Astrocyte (in vitro differentiated cells and primary cell): ENCODE data around the gene LAYN. TPM values are rescaled to one million over a fixed set of nuclear protein-coding genes. Genes with fewer than 3 reads are reported as not detected.

Source experiments
- DNase-seq: peaks from one replicate; pipeline ENCODE4 v3.0.0-alpha.2; 2010; ENCODE audit warnings: low read depth
- FAIRE-seq: peaks from 2 replicates; lab custom pipeline; 2011; peaks lifted over from hg19 to GRCh38; lab: Jason Lieb, UNC
- H2AFZ ChIP-seq: 2 replicates; pipeline ENCODE4 v1.6.0; 2012; ENCODE audit warnings: low read depth, low read length, inconsistent platforms
- H3K27ac ChIP-seq: 2 replicates; pipeline ENCODE4 v1.5.1; 2011; ENCODE audit warnings: low read depth, low read length, inconsistent platforms
- H3K27me3 ChIP-seq: 2 replicates; pipeline ENCODE4 v1.6.0; 2011; ENCODE audit warnings: low read length, inconsistent platforms; ENCODE audit not compliant: insufficient read depth
- H3K36me3 ChIP-seq: 2 replicates; pipeline ENCODE4 v1.5.1; 2011; ENCODE audit warnings: low read length, inconsistent platforms; ENCODE audit not compliant: insufficient read depth
- H3K4me1 ChIP-seq: 2 replicates; pipeline ENCODE4 v1.5.1; 2011; ENCODE audit warnings: low read length, inconsistent platforms; ENCODE audit not compliant: insufficient read depth
- H3K4me2 ChIP-seq: 2 replicates; pipeline ENCODE4 v1.6.0; 2012; ENCODE audit warnings: low read length, inconsistent platforms
- H3K4me3 ChIP-seq: 2 replicates; pipeline ENCODE4 v1.5.1; 2011; ENCODE audit warnings: low read depth, mild to moderate bottlenecking, low read length, inconsistent platforms; ENCODE audit not compliant: insufficient read depth
- H3K79me2 ChIP-seq: 2 replicates; pipeline ENCODE4 v1.6.0; 2012; ENCODE audit warnings: mild to moderate bottlenecking, low read length, inconsistent platforms; ENCODE audit not compliant: insufficient read depth
- H3K9ac ChIP-seq: 2 replicates; pipeline ENCODE4 v1.6.0; 2012; ENCODE audit warnings: mild to moderate bottlenecking, low read length, inconsistent platforms
- H3K9me3 ChIP-seq: 2 replicates; pipeline ENCODE4 v1.5.1; 2012; ENCODE audit warnings: low read depth, mild to moderate bottlenecking, low read length, inconsistent platforms; ENCODE audit not compliant: insufficient read depth
- H4K20me1 ChIP-seq: 2 replicates; pipeline ENCODE4 v1.6.0; 2012; ENCODE audit warnings: low read length, inconsistent platforms; ENCODE audit not compliant: insufficient read depth
- H3K27ac Mint-ChIP-seq: one replicate; pipeline ENCODE4 v1.8.0; 2021; ENCODE audit warnings: mild to moderate bottlenecking, mixed read lengths; ENCODE audit not compliant: unreplicated experiment
- H3K27me3 Mint-ChIP-seq: one replicate; pipeline ENCODE4 v1.8.0; 2021; ENCODE audit warnings: low read depth, mixed read lengths; ENCODE audit not compliant: unreplicated experiment
- H3K36me3 Mint-ChIP-seq: one replicate; pipeline ENCODE4 v1.8.0; 2021; ENCODE audit warnings: low read depth, mixed read lengths; ENCODE audit not compliant: unreplicated experiment
- H3K4me1 Mint-ChIP-seq: one replicate; pipeline ENCODE4 v1.8.0; 2021; ENCODE audit warnings: low read depth, mixed read lengths; ENCODE audit not compliant: unreplicated experiment
- H3K4me3 Mint-ChIP-seq: one replicate; pipeline ENCODE4 v1.8.0; 2021; ENCODE audit warnings: mild to moderate bottlenecking, moderate library complexity, mixed read lengths; ENCODE audit not compliant: unreplicated experiment
- H3K9me3 Mint-ChIP-seq: one replicate; pipeline ENCODE4 v1.8.0; 2021; ENCODE audit warnings: mild to moderate bottlenecking, mixed read lengths; ENCODE audit not compliant: unreplicated experiment
- EZH2 ChIP-seq: IDR thresholded peaks from 2 replicates; pipeline ENCODE4 v1.6.1; 2012; ENCODE audit warnings: mild to moderate bottlenecking, low read length, inconsistent platforms; ENCODE audit not compliant: insufficient read depth
- total RNA-seq: library from RNA; stranded (reverse); gene quantifications from 2 replicates; pipeline ENCODE4 v1.2.1, GENCODE V29; 2021
- TF ChIP-seq, protein P1 (sequence below): IDR thresholded peaks from 2 replicates; pipeline ENCODE4 v1.5.1; 2011; ENCODE audit warnings: low read depth, mild to moderate bottlenecking, inconsistent platforms, low read length, moderate library complexity; ENCODE audit not compliant: insufficient read depth

LAYN gene
- total RNA-seq, 1 donor from 2014 or later, result 54.5 TPM

DNA sequence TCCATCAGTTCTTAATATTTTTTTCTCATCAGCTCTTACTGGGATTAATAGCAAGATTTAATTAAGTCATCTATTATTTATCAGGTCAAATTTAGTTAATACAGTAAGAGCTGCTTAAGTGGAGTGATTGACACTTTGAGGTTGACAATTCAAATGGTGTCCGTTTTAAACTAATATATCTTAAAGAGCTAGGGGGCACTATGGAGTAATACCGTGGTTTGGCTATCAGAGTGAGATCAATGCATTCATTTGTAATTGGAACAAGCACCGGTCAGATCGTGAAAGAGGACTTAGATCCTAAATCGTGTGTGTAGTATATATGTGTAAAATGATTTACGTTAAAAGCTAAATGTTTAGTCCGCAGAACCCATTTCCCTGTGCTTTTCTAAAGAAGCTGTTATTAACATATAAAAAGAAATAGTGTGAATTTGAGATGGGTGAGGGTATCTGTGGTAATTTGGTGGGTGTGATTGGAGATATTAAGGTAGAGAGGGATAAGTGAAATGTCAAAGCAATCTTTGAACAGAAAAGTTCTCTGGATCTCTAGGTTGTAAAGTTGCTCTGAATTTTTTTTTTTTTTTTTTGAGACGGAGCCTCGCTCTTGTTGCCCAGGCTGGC, 64.0 kb downstream of the LAYN start:
- Histone ChIP-seq H3K9ac (peak overlapping the region; percentile 98), H3K79me2 (peaks cover 71% of the 10 kb centered on the region), H3K36me3 (no peaks in the 10 kb centered on the region), H2AFZ (no peak overlapping the region), H4K20me1 (peaks cover 21% of the 10 kb centered on the region), H3K4me2 (peak overlapping the region; percentile 97), H3K4me1 (peaks cover 13% of the 10 kb centered on the region), H3K27me3 (no peaks in the 10 kb centered on the region), H3K9me3 (no peaks in the 10 kb centered on the region), H3K27ac (no peak overlapping the region), H3K4me3 (peak overlapping the region; percentile 68)
- TF ChIP-seq, protein P1, sequence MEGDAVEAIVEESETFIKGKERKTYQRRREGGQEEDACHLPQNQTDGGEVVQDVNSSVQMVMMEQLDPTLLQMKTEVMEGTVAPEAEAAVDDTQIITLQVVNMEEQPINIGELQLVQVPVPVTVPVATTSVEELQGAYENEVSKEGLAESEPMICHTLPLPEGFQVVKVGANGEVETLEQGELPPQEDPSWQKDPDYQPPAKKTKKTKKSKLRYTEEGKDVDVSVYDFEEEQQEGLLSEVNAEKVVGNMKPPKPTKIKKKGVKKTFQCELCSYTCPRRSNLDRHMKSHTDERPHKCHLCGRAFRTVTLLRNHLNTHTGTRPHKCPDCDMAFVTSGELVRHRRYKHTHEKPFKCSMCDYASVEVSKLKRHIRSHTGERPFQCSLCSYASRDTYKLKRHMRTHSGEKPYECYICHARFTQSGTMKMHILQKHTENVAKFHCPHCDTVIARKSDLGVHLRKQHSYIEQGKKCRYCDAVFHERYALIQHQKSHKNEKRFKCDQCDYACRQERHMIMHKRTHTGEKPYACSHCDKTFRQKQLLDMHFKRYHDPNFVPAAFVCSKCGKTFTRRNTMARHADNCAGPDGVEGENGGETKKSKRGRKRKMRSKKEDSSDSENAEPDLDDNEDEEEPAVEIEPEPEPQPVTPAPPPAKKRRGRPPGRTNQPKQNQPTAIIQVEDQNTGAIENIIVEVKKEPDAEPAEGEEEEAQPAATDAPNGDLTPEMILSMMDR, result peak; percentile 58
- no peak for TF ChIP-seq EZH2
- no peaks in the 10 kb centered on the region for H3K36me3 Mint-ChIP-seq
- H3K27ac Mint-ChIP-seq, result no peak overlapping the region
- peak overlapping the region; percentile 42 for H3K4me3 Mint-ChIP-seq
- H3K4me1 Mint-ChIP-seq, result no peaks in the 10 kb centered on the region
- no peaks in the 10 kb centered on the region for H3K27me3 Mint-ChIP-seq
- FAIRE-seq, result no peak
- no peaks in the 10 kb centered on the region for H3K9me3 Mint-ChIP-seq
- peak; percentile 29 for DNase-seq

DNA sequence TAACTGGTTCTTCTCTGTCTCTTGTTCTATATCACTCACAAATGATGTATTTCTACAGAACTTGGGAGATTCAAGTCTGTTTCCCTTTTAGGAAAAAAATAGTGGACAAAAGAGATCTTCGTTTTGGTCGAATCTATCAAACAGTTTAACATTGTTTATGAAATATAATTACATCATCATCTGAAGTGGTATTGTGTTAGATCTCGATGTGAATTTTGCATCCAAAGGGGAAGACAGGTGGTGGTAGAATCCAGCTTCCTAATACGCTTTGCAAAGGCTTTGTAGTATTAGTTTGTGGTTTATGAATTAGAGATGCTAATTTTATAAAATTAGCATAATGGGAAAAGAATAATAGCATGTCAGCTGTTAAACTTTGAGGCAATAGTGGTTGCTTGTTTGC, 65.2 kb downstream of the LAYN start:
- Histone ChIP-seq H3K36me3 (no peaks in the 10 kb centered on the region), H2AFZ (no peak overlapping the region), H4K20me1 (peaks cover 21% of the 10 kb centered on the region), H3K4me1 (peaks cover 13% of the 10 kb centered on the region), H3K4me2 (peak overlapping the region; percentile 9), H3K4me3 (no peak overlapping the region), H3K27ac (no peak overlapping the region), H3K79me2 (peaks cover 77% of the 10 kb centered on the region), H3K9ac (no peak overlapping the region), H3K27me3 (no peaks in the 10 kb centered on the region), H3K9me3 (no peaks in the 10 kb centered on the region)
- H3K9me3 Mint-ChIP-seq, result no peaks in the 10 kb centered on the region
- DNase-seq (no peak), FAIRE-seq (no peak)
- no peaks in the 10 kb centered on the region for H3K27me3 Mint-ChIP-seq
- H3K36me3 Mint-ChIP-seq, result no peaks in the 10 kb centered on the region
- no peak for TF ChIP-seq EZH2
- TF ChIP-seq, protein P1, result no peak
- no peaks in the 10 kb centered on the region for H3K4me1 Mint-ChIP-seq
- H3K27ac Mint-ChIP-seq, result no peak overlapping the region
- no peak overlapping the region for H3K4me3 Mint-ChIP-seq

DNA sequence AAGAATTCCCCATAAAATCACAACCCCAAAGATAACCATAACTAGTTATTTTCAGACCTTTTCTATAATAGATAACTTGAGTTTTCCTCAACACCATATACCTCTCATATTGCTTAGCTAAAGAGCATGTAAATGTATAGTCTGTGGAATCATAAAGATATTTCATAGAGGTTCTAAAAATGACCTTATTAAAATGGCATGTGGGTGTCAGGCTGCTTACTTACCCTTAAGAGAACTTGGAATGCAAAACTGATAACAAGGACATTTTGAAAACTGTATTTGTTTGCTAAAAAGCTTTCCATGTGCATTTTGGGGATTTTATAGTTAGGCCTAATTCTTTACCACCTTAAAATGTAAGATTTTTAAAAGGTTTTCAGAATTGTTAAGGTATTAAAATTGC, 66.5 kb downstream of the LAYN start:
- Mint-ChIP-seq H3K27me3 (no peaks in the 10 kb centered on the region), H3K4me1 (peaks cover 4% of the 10 kb centered on the region), H3K27ac (no peak overlapping the region), H3K9me3 (no peaks in the 10 kb centered on the region), H3K36me3 (no peaks in the 10 kb centered on the region), H3K4me3 (no peak overlapping the region)
- FAIRE-seq (no peak), DNase-seq (peak; percentile 48)
- Histone ChIP-seq H3K9ac (no peak overlapping the region), H3K4me2 (peak overlapping the region; percentile 22), H3K9me3 (no peaks in the 10 kb centered on the region), H3K79me2 (peaks cover 77% of the 10 kb centered on the region), H3K36me3 (no peaks in the 10 kb centered on the region), H3K4me1 (peaks cover 8% of the 10 kb centered on the region), H3K27me3 (no peaks in the 10 kb centered on the region), H3K27ac (no peak overlapping the region), H3K4me3 (no peak overlapping the region), H2AFZ (no peak overlapping the region), H4K20me1 (peaks cover 21% of the 10 kb centered on the region)
- TF ChIP-seq EZH2, result no peak
